ENCODE measurements around the gene KREMEN1.

KREMEN1 gene

DNA sequence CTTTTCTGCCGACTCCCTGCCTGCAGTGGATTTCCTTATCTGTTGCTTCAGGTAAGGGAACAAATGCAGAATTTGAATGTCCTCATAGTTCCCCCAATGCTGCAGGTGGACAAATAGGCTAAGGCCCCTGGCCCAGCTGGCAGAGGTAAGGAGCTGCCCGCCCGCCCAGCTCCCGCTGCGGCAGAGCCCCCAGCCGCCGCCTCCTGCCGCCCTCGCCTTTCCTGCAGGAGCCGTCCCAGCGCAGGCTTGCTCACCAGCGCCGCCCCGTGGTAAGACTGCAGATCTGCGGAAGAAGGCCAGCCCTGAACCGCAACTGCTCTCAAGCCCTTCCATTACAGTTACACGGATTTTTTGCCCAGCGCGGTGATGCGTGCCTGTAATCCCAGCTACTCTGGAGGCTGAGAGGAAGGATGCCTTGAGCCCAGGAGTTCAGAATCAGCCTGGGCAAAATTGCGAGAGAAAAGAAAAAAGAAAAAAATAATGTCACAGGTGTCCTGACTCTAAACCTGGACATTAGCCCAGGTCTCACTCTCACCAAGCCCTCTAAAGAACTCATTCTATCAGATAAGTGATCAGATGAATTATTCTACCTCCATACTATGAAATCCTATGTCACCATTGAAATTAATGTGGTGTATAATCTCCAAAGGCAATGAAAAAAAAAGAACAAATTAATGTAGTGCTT lies 81.7 kb downstream of the KREMEN1 start:
- peak; percentile 11 for DNase-seq

DNA sequence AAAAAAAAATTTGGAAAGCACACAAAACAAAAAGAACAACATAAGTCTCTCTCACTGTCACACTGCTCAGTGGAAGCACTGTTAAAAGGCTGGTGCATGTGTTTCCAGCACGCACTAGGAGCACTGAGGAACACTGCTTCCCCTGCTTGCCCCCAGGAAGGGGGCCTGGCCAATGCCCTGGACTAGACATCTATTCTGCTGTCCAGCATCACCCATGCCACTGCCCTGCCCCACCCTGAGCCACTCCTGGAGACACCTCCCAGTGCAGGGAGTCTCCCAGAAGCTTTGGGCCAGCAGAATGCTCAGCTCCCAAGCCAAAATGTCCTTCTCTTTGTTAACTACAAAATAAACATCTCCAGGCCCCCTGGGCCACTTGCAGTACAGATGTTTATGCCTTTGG lies 83.1 kb downstream of the KREMEN1 start:
- no peak for DNase-seq

DNA sequence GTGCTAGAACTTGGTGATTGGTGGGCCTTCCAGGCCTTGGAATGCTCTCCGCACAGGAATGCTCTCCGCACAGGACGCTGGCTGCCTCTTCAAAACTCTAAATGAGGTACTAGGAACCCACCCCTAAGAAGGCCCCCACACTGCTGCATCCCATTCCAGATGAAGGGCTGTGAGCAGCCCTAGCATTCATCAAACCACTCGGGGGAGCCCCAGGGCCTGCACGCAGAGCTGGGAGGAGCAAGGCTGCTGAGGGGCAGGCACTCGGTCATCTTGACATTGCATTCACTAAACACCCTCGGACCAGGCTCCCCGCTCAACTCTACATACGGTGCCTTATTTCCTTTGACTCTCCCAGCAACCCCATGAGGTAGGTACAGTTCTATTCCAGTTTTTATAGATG lies 83.7 kb downstream of the KREMEN1 start:
- DNase-seq: no peak

DNA sequence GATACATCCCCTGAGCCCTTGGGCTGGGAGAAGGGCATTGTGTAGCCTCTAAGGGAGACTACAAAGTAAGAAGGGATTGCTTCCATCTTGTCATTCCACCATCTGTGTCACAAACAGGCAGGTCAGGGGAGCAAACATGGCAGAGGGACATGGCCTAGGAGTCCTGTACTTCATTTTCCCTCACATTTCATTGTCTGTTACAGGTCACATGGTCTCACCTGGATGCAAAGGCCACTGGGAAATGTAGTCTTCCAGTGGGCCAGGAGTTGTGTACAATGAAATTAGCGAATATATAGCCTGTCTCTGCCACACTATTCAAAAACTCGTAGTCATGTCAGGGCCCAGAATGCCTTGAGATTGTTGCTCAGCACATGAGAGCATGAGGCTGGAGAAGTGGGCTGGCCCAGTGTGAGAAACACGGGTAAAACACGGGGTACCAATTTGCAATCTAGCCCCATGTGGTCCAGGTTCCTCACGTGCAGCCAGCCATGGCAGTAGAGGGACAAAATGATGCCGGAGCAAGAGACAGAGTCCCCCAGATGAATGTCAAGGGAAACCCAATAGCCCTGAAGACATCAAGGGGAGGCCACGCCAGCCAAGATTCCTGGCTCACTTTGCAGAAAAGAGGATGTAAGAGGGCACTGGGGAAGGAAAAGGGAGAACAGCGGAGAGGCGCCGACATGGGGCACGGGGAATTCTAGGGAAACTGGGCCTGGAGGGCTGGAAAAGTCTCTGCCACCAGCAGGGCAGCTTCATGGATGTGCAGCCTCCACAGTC lies 85.1 kb downstream of the KREMEN1 start:
- DNase-seq: no peak

DNA sequence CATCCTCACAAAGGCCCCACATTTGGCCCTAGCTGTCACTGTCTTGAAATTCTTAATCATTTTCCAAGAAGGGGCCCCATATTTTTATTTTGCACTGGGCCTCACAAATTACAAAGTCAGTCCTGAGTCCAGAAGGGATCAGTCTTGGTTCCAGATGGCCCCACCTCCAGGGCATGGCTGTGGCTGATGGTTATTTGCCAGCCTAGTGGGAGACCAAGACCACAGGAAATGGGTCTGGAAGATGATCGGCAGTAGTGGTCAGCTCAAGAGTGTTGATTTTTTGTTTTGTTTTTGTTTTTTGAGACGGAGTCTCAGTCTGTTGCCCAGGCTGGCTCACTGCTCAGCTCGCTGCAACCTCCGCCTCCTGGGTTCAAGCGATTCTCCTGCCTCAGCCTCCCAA lies 85.7 kb downstream of the KREMEN1 start:
- DNase-seq: no peak

DNA sequence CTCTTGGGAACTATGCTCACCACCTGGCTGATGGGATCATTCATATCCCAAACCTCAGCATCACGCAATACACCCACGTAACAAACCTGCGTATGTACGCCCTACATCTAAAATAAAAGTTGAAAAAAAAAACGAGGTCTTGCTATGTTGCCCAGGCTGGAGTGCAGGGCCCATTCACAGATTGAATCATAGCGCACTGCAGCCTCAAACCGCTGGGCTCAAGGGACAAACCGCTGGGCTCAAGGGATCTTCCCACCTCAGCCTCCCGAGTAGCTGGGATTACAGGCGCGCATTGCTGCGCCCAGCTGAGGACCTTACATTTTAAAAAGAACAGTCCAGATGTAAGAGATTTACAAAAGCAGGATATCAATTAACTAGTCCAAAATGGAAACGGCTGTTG lies 91.0 kb downstream of the KREMEN1 start:
- DNase-seq: no peak

DNA sequence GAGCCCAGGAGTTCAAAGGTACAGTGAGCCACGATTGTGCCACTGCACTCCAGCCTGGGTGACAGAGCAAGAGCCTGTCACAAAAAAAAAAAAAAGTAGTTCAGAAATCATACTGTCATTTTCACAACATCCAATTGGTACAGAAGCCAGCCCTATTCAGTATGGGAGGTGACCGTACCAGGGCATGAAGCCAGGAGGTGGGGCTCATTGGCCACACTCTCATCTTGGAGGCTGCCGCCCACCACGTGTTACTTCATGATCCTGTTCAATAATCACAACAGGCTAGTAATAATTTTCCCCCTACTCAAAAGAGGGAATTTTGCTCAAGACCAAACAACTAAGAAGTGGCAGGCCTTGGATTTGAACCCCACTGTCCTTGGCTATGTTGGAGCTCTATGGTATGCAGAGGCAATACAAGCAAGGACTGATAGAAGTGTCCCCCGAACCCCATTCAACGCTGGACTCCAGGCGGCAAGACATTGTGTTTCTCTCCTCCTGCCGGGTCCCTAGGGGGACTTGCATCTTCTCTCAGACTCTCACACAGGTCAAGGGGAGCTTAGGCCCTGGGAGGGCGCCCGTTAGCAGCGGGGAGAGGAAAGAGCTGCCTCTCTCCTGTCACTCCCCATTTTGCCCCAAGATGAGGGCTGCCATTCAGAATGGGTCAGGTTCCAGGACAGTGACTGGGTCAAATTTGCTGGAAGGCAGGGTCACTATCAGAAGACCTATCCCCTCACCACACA lies 92.7 kb downstream of the KREMEN1 start:
- no peak for DNase-seq

DNA sequence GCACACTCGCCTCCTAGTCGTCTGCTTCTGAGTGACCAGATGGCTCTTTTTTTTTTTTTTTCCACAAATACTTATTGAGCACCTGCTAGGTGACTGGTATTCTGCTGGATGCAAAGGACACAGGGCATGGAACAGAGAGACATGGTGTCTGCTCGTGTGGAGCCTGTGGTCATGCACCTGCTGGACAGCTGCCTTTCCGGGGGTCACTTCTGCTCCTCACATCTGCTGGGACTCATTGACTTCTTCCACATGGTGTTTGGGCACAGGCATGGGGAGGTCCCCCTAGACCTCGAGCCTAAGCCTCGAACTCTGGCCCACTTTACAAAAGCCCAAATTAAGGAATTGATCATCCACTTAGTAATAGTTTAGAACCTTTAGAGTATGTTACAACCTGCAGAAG lies 93.3 kb downstream of the KREMEN1 start:
- DNase-seq: no peak

DNA sequence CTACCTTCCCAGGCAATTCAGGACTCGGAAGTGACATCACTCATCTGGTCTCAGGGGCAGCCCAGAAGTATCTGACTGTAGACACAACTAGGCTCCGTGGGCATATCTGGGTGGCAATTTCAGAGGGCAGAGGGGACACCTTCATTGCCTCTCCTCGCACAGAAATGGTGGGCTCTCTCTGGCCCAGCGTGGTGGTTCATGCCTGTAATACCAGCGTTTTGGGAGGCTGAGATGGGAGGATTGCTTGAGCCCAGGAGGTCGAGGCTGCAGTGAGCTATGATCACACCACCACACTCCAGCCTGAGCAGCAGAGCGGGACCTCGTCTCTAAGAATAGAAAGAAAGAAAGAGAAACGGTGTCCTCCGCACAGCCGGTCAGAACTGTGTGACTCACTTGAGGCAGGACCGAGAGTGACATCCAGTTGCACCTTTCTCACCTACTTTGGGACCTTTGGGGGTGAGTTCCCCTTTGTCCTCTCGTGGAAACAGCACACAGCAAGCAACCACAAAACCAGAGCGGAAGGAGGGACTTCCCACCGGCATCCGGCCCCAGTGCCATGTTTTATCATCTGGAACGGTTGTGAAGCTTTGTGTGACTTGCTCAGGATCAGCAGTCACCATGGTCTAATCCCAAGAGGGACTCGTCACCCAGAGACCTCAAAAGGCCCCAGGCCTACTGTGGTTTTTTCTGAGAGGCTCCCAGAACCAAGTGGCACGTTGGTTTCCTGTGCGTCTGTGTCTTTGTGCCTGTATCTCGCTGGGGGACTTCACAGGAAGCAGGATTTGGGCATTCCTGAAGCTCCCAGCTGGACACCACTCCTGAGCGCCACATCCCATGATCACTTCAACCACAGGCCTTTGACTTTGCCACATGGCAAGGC lies 94.4 kb downstream of the KREMEN1 start:
- peak; percentile 87 for DNase-seq

DNA sequence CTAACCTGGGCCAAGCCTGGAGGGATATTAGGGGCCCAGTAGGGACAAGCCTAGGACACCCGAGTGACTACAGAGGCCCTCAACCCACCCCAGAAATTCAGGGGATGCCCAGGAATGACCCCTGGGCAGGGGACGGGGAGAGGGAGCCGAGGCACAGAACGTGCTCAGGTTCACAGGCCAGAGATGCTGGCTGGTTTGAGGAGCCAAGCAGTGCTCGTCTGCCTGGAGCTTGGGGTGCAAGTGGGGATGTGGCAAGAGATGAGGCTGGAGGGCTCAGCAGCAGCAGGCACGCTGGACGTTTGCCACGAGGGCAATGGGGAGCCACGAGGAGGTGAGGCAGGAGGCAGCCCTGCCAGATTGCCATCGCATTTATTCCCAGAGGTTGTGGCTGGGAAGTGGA lies 98.9 kb downstream of the KREMEN1 start:
- DNase-seq: no peak

DNA sequence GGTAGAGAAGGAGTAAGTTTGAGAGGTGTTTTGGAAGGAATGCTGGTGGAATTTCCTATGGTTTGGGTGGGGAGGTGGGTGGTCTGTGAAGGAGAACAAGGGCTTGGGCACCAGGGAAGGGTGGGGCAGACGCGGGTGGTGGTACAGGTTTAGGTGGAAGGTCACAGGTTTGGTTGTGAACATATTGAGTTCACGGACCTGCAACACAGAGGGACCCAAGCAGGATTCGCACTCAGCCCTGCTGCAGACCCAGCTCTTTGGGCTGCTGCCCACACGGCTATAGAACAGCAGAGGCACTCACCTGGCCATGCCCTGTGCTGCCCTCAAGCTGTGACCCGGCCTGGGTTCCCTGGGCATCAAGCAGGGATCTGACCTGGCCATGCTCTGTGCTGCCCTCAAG lies 99.4 kb downstream of the KREMEN1 start:
- DNase-seq: no peak

DNA sequence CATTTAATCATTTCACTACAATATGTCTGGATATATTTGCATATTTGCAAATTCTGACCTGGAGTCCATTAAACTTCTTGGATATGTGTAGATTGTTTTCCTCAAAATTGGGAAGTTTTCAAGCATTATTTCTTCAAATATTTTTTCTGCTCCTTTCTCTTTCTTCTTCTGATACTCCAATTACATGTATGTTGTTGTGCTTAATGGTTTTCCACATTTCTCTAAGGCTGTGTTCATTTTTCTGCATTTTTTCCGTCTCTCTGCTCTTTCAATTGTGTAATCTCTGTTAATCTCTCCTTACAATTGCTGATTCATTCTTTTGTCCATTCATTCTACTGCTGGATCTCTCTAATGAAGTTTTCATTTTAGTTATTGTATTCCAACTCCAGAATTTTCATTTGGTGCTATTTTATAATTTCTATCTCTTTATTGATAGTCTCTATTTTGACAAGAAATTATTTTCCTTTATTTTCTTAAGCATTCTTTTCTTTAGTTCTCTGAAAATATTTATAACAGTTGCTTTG lies 102.5 kb downstream of the KREMEN1 start:
- DNase-seq: no peak

DNA sequence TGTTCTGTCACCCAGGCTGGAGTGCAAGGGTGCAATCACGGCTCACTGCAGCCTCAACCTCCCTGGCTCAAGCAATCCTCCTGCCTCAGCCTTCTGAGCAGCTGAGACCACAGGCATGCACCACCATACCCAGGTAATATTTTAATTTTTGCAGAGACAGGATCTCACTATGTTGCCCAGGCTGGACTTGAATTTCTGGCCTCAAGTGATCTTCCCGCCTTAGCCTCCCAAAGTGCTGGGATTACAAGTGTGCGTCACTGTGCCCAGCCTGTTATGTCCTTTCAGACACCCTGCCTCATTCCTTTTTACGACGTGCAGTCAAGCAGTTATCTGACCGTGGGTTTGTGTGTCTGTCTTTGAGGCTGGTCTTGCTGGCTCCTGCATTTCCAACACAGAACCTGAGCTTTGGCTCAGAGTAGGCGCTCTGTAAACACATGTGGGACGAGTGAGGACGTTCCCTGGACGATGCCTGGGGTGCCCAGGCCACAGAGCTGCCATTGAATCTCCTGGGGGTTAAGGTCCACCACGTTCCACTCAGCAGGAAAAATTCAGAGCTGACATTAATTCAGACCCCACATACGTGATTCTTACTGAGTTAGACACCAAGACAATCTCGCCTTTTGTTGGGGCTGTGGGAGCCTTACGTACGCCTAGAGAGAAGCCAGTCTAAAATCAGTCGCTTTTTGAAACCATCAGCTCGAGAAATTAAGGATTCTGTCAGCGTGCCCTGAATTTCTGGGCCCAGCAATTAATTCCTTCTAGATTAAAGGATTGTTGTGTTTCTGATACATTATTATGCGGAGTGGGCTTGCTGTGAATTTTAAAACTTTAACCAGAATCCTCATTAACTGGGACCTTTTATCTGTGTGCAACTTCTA lies 111.4 kb downstream of the KREMEN1 start:
- no peak for DNase-seq

DNA sequence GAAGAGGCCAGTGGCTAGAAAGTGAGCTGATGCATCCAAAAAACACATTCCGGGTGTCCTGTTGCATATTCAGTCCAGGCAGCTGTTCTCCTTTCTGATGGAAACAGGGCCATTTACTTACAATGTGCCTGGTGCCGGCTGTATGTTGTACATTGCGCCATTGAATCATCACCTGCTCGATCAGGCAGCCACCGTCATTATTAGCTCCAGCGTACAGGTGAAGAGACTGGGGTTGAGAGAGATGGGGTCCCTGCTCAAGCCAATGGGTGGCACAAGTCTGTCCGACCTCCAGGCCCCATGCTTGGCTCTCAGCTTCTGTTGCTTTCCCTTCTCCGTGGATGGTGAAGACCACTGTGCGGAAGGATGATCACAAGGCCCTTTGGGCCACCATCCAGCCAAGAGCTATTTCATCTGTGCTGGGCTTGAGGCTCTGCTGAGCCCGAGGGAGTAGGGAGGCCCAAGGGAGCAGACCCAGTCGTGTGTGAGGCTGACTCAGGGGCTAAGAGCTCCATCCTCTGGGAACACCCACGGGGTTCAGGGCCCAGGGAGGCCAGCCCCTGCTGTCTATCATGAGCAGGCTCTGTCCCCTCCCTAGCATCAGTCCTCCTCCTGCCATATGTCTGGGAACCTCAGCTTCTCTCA lies 112.1 kb downstream of the KREMEN1 start:
- no peak for DNase-seq

DNA sequence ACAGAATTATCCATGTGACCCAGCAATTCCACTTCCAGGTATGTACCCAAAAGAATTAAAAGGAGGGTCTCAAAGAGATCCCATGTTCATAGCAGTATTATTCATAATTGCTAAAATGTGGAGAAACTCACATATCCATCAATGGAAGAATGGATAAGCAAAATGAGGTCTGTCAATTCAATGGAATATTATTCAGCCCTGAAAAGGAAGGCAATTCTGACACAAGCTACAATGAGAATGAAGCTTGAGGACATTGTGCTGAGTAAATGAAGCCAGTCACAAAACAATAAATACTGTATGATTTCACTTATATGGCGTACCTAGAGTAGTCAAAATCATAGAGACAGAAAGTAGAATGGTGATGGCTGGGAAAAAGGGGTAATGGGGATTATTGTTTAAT lies 113.5 kb downstream of the KREMEN1 start:
- no peak for DNase-seq

DNA sequence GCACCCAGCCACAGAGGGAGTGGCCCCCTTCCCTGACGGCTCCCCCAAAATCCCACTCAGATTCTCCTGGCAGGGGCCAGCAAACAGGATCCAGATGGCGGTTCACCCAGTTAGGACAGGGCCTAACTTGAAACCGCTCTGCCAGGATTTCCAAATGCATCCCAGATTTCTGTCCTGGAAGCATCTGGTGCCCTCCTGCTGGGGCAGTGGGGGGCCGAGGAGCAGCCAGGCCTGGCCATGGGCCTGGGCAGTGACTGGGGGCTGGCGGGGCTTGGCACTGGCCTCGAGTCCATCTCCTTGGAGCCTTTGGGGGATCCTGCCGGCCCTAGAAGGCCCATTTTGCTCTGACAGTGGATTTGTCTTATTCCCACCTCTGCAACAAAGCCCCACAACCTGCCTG lies 115.0 kb downstream of the KREMEN1 start:
- DNase-seq: no peak

DNA sequence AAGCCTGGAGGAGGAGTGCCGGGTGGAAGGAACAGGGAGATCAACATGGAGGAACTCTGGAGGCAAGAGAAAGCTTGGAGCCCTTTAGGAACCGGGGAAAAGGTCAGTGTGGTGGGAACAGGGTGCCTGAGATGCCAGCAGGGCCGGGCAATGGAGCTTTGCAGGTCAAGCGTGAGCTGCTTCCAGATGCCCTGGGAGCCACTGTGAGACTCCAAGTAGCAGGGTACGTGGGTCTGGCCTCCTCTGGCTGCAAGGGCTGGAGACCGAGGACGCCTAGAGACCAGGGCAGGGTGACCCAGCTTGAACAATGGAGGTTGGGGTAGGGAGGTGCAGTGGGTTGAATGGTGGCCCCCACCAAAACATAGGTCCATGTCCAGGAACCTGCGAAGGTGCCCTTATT lies 117.2 kb downstream of the KREMEN1 start:
- DNase-seq: no peak

DNA sequence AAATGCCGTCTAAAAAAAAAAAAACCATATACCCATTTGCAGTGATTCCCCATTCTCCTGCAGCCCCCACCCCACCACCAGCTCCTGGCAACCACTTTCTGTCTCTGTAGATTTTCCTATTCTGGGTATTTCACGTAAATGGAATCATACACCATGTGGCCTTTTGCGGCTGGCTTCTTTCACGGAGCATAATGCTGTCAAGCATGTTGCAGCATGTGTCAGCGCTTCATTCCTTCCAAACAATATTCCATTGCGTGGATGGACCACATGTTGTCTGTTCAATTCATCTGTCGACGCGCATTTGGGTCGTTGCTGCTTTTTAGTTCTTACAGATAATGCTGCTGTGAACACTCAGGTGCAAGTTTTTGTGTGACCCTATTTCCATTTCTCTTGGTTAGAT lies 118.1 kb downstream of the KREMEN1 start:
- no peak for DNase-seq

DNA sequence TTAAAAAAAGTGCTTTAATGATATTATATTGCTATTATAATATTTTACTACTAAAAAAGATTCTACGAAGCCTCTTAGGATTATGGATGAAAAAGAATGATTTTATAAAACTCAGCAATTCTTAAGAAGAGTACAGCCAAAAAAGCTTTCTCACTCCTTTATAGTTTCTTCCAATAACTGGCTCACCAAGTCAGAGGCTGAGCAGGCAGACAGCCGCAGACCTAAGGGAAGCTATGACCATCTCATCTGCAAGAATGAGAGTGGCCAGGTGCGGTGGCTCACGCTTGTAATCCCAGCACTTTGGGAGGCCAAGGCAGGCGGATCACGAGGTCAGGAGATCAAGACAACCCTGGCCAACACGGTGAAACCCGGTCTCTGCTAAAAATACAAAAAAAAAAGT lies 120.2 kb downstream of the KREMEN1 start:
- DNase-seq: no peak

DNA sequence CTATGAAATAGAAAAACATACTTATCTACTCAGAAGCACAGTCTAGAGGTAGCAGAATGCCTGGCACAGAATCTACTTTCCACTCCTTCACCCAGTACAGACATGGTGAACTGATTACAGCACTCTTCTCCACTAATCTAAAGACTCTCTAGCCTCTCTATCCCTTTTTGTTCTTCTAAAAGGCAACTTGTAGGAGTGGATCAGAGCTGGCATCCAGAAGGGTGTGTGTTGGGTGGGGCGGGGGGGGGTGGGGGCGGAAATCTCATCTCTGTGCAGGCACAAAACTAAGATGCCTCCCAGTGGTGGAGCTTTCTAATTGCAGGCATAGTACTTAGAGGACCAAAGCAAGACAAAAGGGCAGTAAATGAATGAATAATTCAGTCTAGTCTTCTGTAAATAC lies 121.3 kb downstream of the KREMEN1 start:
- DNase-seq: no peak
